Stimulated activated CD8-positive, alpha-beta memory T cell treated with anti-CD3 and anti-CD28 coated beads, Interleukin-7, amount 100 ng/mL, for 48 hours (primary cell): Measurements from ENCODE around the gene CC2D1A.
"Not testable (repeated sequence)": the region's sequence is repeated elsewhere in the genome, so short reads cannot be mapped to it uniquely, and the experiment has no call there.

ENCODE experiments used
- DNase-seq, 2 donors: peaks; one replicate each; pipeline ENCODE4 v3.0.0-alpha.2; 2020; ENCODE audit warnings: low read depth in 1 of 2; ENCODE audit errors: extremely low read depth in 1 of 2

The CC2D1A gene

DNA sequence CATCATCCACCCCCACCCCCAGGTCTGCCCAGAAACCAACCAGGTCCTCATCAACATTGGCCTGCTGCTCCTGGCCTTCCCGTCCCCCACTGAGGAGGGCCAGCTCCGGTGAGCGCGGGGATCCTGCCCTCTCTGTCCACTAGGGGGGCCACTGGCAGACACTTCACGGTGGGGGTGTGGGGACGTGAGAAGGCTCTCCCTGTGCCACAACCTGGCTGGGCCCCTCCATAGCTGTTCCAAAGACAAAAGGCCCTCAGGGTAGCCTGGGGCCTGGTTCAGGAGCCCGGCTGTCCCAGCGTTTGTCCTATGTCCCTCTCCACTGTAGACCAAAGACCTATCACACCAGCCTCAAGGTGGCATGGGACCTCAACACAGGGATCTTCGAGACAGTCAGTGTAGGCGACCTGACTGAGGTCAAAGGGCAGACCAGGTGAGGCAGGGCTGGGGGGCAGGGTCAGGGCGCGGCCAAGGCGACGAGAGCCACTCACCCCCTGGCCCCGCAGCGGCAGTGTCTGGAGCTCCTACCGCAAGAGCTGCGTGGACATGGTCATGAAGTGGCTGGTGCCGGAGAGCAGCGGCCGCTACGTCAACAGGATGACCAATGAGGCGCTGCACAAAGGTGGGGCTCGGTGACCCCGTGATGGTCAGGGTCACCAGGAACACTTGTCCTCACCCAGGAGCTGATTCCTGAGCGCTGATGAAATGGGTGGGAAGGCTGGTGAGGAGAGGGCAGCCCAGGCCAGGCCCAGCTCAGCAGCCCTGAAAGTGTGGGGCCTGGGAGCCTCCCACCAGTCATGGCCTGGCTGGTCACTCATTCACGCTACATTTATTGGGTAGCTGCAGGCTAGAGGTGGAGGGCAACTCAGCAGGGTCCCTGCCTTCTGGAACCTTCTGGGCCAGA lies 54.2 kb downstream of the CC2D1A start:
- no peak for DNase-seq

DNA sequence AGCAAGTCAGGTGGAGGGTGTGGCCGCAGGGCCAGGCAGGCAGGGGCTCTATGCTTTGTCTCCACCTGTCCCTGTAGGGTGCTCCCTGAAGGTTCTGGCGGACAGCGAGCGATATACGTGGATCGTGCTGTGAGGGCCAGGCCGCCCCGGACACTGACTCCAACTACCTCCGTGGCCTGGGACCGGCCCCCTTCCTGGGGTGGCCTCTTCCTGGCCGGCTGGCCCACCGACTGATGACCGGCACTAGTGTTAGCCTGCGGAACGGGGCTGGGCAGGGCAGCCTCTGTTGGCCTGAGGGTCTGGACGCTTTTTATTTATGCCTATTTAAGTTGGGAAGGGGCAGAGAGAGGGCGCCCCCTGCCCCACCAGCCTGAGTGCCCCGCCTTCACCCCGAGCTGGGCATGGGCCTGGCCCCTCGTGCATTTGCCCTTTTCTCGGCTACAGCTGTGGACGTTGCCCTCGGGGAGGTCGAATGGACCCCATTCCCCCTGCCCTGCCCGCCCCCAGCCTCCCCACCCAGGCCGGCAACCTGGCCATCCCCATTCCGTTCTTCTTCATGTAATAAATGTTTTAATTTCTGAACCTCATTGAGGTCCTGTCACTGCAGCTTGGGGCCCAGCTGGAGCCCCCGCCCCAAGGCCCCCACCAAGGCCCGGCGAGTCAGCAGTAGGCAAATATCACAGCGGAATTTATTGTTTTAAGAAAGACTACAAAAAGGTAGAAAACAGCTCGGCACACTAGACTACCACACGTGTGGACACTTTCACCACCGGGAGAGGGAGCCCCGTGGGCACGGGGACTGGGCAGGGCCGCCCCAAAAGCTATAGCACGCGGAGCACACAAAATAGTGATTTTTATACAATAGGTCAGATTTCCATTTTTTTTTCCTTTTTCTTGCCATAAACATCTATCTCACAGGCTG lies 55.1 kb downstream of the CC2D1A start:
- no peak for DNase-seq

DNA sequence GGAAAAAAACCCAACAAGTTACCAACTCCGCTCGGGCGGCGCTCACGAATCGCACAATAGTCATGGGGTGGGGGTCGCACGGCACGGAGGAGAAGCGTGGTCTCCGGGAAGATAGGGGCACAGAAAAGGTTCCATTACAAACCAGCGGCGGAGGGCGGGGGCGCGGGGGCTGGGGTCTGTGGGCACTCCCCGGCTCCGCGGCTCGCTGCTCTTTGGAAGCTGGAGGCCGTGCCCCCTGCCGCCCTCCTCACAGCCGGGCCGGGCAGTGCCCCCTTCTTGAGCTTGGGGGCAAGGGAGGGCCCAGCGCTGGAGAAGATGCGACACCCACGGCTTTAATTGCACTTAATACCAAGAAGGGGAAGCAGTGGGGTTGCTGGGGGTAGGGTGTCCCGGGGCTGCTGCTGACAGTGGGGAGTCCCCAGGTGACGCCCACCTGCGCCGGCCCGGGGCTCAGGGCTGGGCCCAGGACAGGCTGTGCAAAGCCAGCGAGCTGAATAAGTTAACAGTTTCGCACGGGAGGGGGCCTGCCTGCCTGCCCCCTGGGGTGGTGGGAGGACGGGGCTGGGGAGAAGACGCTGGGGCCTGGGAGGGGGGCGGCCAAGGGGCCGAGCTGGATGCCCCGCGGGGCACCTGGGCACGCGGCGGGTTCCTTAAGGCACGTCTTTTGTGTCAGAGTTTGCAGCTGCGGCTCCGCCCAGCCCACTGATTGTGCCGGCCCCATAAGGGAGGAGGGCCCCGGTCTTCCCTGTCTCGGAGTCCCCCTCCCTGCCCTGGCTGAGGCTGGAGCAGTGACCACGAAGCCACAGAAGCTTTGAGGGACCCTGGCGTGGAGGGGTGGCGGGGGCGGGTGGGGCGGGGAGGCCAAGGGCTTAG lies 56.1 kb downstream of the CC2D1A start:
- no peak for DNase-seq

DNA sequence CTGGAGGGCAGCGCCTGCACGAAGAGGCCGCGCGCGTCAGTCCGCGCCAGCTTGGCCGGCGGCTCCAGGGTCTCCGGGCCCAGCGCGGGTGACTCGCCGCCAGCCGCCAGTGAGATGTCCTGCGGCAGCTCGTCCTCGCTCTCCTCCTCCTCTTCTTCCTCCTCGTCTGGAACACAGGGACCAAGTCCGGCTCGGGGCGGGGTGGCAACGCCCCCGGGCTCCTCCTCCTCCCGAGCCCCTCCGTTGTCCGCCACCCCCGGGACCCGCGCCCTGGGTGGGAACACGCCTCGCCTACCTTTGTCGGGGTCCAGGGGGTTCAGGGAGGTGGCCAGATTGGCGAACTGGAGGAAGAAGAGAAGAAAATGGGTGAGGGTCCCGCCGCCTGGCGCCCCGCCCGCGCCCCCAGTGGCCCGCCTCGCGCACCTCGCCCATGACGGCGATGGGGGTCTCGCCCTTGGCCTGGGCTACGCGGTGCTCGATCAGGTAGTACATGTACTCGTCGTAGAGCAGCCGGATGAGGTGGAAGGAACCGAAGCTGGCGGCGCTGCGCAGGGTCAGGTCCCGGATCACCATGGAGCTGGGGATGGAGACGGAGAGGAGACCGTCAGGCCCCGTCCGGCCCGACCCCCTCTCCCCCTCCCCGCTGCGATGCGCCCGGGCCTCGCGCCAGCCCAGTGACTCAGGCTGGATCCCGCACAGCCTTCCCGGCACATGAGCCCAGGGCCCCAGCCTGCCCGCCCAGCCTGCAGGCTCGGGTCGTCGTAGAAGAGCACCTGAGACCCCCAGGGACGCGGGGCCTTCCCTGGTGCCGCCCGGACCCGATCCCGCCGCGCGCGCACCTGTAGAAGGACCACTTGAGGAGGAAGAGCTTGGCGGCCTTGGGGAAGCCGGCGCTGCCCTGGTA lies 57.0 kb downstream of the CC2D1A start:
- DNase-seq = no peak

DNA sequence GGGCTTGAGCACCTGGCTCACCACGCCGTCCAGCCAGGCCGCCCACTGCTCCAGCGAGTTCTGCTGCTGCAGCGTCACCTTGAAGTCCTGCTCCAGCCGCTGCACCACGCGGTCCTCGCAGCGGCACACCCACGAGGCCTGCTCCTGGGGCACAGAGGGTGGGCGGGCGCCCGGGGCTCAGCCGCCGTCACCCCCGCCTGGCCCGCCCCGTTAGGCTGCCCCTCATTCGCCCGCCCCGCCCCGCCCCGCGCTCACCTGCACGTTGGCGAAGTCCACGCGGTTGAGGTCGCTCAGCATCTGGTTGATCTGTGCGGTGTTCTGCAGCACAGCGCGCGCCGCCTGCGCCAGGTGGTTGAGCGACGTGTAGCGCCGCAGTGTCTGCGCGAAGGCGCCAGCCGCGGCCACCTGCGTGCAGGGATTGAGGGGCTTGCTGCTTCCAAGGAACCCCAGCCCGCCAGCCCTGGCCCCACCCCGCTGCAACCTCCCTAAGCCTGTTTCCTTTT lies 57.7 kb downstream of the CC2D1A start:
- DNase-seq = no peak

DNA sequence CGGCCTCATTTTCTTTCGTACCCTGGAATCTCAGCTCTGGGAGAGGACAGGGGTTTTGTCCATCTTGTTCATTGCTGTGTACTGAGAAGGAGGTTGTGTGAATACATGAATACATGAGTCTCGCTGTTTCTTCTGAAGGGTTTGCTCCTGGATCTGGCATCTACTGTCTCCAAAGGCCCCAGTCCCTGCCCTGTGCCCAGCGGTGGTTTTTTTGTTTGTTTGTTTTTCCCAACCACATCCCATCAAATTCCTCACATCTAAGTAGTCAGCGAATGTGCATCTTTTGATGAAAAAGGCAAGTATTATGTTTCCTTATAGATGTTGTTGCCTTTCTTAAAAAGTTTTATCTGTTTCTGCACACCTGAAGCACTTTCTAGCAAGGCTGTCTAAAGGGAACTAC lies 58.8 kb downstream of the CC2D1A start:
- DNase-seq = no peak

DNA sequence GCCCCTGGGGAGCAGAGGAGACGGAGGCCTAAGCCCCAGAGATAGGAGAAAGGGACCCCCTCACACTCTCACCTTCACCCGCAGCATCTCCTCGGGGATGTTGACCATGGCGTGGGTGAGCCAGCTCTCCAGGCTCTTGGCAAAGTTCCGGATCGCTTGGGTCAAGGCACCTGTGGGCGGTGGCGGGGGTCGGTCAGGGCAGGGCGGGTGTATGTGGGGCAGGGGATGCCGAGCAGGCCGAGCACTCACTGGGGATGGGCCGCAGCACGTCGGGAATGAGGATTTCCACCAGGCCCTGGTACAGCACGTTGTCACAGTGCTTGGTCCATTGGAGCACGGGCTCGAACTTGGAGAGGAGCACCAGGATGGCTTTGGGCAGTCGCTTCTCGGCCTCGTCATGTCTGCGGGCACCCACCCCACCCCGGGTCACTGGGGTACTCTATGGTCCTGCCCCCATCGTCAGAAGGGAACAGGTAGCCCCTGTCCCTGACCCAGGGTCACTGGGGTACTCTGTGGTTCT lies 59.4 kb downstream of the CC2D1A start:
- DNase-seq = no peak

DNA sequence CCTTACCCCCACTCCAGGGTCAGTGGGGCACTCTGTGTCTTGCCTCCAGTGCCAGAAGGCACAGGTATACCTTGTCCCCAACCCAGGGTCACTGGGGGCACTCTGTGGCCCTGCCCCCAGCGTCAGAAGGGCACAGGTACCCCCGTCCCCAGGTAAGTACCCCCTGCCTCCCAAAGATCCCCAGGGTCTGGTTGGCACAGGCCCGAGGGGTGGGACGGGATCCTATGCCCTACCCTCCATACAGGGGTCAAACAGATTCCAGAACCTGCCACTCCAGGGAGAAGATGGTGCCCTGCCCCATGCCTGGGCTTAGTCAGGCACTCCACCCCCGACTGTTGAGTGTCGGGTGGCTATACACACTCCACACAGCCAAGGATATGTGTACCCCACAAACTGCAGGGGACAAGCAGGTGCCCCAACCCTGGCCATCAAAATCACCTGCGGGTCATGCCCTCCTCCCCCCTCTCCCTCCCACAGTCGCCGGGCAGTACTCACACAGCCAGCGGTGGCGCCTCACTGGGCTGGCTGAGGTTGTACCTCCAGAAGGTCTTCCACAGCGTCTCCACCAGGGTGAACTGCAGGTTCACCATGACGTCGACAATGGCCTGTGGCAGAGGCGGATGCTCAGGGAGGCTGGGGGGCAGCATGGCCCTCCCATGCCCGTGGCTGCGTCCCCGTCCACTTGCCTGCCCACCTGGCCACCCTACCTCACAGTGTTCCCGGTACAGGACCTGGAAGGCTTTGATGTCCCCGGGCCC lies 60.1 kb downstream of the CC2D1A start:
- DNase-seq = no peak

DNA sequence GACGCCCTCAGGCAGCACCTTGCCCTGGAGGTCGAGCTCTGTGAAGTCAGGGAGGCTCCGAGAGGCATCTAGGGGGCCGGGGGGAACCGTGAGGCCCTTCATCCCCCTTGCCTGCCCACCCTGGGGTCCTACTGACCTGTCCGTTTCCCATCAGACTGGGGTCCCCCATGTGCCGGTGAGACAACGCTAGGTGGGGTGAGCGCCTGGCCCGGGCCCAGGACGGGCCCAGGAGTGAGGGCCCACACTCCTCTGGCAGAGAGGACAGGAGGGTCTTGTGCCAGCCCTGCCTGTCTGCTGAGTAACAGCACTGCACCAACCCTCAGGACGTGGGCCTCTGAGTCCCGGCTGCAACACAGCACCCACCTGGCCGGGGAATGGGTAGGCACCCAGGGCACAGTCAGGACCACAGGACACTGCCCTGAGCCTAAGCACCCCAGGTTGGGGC lies 60.7 kb downstream of the CC2D1A start:
- DNase-seq = no peak

DNA sequence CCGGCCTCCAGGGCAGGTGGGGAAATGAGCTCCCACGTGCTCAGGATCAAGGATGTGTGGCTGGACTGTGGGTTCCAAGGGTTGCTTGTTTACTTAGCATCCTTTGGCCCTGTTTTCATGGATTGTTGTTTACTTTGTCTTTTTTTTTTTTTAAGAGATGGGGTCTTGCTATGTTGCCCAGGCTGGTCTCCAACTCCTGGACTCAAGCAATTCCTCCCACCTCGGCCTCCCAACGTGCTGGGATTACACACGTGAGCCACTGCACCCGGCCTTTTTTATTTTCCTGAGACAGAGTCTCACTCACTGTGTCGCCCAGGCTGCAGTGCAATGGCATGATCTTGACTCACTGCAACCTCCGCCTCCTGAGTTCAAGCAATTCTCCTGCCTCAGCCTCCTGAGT lies 61.2 kb downstream of the CC2D1A start:
- DNase-seq = not testable (repeated sequence)

DNA sequence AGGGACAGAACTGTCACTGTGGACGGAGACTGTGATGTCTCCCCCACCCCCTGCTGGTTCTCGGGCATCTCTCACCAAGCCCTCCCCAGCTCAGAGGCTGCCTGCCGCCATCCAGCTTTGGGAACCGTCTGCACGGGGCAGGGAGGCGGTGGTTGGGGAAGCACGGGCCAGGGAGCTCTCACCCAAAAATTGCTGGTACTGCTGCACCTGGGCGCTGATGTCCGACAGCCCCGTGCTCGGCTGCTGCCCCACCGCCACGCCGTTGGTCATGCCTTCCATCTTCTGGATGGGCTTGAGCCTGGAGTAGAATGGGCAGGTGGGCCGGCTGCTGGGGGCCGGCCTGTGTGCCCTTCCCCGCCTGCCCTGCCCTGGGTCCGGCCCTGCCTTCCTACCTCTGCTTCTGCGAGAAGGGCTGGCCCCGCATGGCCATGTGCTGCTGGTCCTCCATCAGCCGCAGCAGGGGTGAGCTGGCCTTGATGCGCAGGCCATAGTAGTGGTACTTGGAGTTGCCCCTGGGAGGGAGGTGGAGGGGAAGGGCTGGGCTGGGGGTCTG lies 62.5 kb downstream of the CC2D1A start:
- DNase-seq = no peak

DNA sequence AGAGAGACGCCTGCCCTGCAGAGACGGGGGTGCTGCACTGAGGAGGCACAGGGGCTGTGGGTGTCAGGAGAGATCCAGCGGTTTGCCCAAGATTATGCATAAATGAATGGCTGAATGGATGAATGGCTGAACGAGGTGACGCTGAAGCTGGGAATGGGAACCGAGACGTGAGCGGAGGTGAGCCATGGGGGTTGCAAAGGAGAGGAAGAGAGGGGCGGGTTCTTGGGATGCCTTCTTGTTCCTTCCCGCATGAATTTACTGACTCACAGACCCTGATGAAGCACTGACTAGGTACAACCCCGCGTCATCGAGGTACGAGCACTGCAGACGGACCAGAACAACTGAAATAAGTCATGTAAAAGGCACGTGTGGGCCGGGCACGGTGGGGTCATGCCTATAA lies 63.0 kb downstream of the CC2D1A start:
- no peak for DNase-seq

DNA sequence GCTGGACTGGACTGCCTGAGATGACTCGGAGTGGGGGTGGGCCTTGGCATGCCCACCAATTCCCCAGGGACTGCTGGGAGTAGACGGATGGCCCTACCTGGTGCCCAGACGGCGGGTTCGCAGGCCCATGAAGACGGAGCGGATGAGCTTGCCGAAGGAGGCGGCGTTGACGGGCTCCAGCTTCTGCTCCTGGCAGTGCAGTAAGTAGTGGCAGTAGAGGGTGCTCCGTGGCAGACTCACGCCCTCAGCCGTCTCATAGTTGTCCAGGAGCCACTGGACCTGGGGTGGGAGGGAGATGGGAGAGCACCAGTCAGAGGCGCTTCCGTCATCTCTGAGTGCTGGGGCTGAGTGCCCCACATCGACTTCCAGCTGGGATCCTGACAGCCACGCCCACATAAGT lies 63.9 kb downstream of the CC2D1A start:
- no peak for DNase-seq

DNA sequence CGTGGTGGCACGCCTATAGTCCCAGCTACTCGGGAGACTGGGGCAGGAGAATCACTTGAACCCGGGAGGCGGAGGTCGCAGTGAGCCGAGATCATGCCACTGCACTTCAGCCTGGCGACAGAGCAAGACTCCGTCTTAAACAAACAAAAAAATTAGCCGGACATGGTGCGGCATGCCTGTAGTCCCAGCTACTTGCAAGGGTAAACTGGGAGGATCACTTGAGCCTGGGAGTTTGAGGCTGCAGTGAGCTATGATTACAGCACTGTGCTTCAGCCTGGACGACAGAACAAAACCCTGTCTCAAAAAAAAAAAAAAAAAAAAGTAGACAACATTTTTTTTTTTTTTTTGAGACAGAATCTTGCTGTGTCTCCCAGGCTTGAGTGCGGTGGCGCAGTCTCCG lies 65.9 kb downstream of the CC2D1A start:
- not testable (repeated sequence) for DNase-seq

DNA sequence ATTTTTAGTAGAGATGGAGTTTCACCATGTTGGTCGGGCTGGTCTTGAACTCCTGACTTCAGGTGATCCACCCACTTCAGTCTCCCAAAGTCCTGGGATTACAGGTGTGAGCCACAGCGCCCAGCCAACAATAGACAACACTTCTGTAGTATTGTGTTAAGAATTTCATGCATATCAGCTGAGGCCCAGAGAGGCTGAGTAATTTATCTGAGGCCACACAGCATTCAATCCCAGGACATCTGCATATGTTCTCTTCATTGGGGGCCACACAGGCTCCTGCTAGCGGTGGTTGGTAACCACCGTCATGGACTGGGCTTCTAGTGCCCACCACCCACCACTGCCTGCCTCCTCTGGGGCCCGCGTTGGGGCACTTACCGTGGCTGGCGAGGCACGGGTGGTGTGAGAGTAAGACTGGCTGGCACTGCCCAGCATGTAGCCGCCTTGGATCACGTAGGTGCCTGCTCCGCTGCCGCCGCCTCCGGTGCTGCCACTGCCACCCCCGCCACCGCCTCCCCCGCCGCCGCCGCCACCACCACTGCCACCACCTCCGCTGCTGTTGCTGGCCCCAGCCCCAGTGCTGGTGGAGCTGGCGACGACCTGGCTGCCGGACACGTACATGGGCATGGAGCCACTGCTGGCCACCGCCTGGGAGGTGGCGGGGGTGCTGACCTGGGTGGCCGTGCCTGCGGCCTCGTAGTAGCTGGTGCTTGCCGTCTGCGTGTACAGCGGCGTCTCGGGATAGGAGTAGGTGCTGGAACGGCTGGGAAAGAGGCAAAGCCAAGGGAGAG lies 66.6 kb downstream of the CC2D1A start:
- DNase-seq = no peak

DNA sequence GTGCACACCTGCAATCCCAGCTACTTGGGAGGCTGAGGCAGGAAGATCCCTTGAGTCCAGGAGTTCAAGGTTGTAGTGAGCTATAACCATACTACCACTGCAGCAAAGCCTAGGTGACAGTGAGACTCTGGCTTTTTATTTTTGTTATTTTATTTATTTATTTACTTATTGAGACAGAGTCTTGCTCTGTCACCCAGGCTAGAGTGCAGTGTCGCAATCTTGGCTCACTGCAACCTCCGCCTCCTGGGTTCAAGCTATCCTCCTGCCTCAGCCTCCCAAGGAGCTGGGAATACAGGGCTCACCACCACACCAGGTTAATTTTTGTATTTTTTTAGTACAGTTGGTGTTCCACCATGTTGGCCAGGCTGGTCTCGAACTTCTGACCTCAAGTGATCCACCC lies 67.5 kb downstream of the CC2D1A start:
- DNase-seq = not testable (repeated sequence)

DNA sequence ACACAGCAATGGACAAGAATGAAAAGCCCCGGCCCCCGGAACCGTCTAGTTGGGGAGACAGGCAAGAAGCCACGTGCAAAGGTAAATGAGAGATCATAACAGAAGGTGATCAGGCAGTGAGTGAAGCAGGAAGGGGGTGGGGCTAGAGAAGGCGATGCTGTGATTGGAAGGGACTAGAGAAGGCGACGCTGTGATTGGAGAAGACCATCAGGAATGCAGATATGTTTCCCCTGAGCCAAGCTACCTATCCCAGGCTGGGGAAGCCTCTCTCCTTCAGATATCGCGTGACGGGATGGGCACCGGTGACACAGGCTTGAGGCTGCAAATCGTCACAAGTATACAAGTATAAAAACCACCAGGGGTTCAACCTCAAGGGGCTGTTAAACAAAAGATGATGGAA lies 68.1 kb downstream of the CC2D1A start:
- peak in 1 of 2 donors; percentile 31 for DNase-seq
